ENCODE data around the gene FMR1. TPM values are rescaled to one million over a fixed set of nuclear protein-coding genes. Genes with fewer than 3 reads are reported as not detected.

Gene FMR1
- total RNA-seq, 2 experiments from 2014 or later, result 57.0 to 58.4 TPM

DNA sequence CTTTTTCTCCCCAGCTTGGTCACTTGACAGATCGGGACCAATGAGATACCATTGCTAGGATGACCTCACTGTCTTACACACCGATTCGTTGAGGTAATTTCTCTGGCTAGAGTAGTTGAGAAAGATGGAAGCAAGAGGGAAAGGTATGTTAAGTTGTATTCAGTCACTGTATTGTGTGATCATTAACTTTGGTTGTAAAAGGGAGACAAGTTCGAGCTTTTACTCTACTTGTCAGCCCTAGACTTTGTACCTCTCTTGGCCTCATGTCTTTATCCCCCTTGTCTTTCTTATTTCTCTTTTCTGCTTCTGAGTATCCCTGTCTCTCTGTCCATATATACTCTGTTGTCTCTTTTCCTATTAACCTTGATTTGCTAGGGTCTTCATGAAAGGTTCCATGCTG, 15.5 kb downstream of the FMR1 start:
- DNase-seq, result no peak
- CTCF ChIA-PET, result interaction anchor here (0.7 kb wide), 1 partner anchor 17 kb away, joined by 3 read pairs; no protein-coding TSS in a partner anchor
- Mint-ChIP-seq H3K27me3 (no peaks in the 10 kb centered on the region), H3K36me3 (ENCODE audit: low read depth) (peaks cover 34% of the 10 kb centered on the region), H3K27ac (no peak overlapping the region), H3K4me3 (no peak overlapping the region), H3K9me3 (no peaks in the 10 kb centered on the region), H3K4me1 (peaks cover 10% of the 10 kb centered on the region)
- POLR2A ChIA-PET, result no interaction called here

DNA sequence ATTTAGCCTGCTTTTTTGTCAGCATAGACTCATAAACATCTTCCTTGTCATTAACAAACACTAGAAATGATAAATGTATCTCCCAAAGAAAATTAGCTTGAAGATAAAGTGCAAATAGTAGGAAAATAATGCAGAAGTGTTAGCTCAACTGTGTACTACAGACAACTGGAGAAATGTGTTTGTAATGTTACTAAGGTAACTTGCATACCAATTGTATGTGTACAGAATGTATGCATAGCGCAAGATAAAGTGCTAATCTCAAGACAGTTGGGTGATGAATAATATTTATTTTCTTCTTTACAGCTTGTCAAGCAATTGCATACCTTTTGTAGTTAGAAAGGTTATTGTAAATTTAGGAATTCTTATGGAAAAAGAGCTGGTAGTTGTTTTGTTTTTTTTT, 22.1 kb downstream of the FMR1 start:
- Mint-ChIP-seq H3K36me3 (ENCODE audit: low read depth) (peaks cover 20% of the 10 kb centered on the region), H3K4me3 (no peak overlapping the region), H3K4me1 (no peaks in the 10 kb centered on the region), H3K27ac (no peak overlapping the region), H3K9me3 (no peaks in the 10 kb centered on the region), H3K27me3 (no peaks in the 10 kb centered on the region)
- POLR2A ChIA-PET, result no interaction called here
- DNase-seq, result no peak
- CTCF ChIA-PET, result interaction anchor here (0.7 kb wide), 1 partner anchor 892 kb away, joined by 4 read pairs; no protein-coding TSS in a partner anchor

DNA sequence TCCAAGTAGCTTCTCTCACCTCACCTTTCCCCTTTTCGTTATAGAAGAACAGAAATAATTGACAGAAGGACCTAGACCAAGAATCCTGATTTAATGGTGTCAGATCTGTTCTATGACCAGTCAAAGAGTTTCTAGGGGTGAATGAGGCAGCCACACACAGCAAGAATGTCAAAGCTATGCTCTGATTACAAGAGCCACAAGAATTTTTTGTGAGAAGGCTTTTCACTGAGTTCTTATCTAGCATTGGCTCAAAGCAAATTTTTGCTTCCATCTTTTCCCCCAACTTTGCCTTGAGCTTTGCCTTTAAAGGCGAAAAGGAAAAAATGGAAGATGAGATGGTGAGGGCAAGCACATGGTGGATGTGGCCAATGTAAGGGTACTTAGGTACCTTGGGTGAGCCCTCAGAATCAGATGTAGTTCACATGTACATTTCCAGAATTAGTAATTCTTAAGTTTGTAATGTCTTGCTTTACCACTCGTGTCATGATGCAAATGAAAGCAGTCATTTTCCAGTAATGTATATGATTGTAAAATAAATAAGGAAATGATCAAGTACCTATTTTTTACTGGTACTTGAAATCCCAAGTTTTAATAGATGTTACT, 23.5 kb downstream of the FMR1 start:
- ChIA-PET POLR2A (no interaction called here), CTCF (no interaction called here)
- Mint-ChIP-seq H3K27ac (no peak overlapping the region), H3K4me3 (no peak overlapping the region), H3K27me3 (no peaks in the 10 kb centered on the region), H3K36me3 (ENCODE audit: low read depth) (peaks cover 17% of the 10 kb centered on the region), H3K4me1 (no peaks in the 10 kb centered on the region), H3K9me3 (no peaks in the 10 kb centered on the region)
- DNase-seq, result no peak

DNA sequence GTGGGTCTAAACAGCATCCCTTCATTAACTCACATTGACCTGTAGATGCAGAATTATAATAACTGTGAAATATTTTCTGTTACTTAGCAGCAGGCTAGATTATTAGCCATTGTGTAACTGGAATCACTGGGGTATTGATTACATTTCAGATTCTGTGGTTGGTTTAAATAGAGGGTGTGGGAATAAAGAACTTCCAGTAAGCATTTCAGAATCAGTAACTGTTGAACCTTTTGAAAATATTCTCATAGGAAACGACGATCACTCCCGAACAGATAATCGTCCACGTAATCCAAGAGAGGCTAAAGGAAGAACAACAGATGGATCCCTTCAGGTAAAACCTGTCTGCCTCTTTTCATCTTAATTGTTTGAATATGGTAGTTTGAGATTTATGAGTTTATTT, 33.6 kb downstream of the FMR1 start:
- H3K27me3 Mint-ChIP-seq, result no peaks in the 10 kb centered on the region
- H3K27ac Mint-ChIP-seq, result no peak overlapping the region
- no peaks in the 10 kb centered on the region for H3K9me3 Mint-ChIP-seq
- no peak overlapping the region for H3K4me3 Mint-ChIP-seq
- POLR2A ChIA-PET, result no interaction called here
- peaks cover 45% of the 10 kb centered on the region for H3K36me3 Mint-ChIP-seq (ENCODE audit: low read depth)
- no peak for DNase-seq
- H3K4me1 Mint-ChIP-seq, result no peaks in the 10 kb centered on the region
- CTCF ChIA-PET, result interaction anchor here (0.8 kb wide), 1 partner anchor 13 kb away, joined by 3 read pairs; no protein-coding TSS in a partner anchor

DNA sequence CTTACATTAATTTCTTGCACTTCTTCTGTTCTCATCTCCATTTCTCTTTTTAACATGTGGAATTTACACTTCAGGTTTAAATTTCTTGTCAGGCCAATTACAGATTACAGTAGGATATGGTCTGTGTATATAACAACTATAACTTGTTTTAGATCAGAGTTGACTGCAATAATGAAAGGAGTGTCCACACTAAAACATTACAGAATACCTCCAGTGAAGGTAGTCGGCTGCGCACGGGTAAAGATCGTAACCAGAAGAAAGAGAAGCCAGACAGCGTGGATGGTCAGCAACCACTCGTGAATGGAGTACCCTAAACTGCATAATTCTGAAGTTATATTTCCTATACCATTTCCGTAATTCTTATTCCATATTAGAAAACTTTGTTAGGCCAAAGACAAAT, 36.8 kb downstream of the FMR1 start:
- Mint-ChIP-seq H3K4me1 (no peaks in the 10 kb centered on the region), H3K27ac (no peak overlapping the region), H3K9me3 (no peaks in the 10 kb centered on the region), H3K27me3 (no peaks in the 10 kb centered on the region), H3K36me3 (ENCODE audit: low read depth) (peaks cover 35% of the 10 kb centered on the region), H3K4me3 (no peak overlapping the region)
- POLR2A ChIA-PET, result no interaction called here
- no peak for DNase-seq
- CTCF ChIA-PET, result no interaction called here

DNA sequence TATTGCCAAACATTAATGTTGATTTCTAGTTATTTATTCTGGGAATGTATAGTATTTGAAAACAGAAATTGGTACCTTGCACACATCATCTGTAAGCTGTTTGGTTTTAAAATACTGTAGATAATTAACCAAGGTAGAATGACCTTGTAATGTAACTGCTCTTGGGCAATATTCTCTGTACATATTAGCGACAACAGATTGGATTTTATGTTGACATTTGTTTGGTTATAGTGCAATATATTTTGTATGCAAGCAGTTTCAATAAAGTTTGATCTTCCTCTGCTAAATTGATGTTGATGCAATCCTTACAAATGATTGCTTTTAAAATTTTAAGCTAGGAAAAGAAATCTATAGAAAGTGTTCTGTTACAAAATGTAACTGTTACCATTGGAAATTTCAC, 38.6 kb downstream of the FMR1 start:
- peaks cover 27% of the 10 kb centered on the region for H3K36me3 Mint-ChIP-seq (ENCODE audit: low read depth)
- CTCF ChIA-PET, result no interaction called here

DNA sequence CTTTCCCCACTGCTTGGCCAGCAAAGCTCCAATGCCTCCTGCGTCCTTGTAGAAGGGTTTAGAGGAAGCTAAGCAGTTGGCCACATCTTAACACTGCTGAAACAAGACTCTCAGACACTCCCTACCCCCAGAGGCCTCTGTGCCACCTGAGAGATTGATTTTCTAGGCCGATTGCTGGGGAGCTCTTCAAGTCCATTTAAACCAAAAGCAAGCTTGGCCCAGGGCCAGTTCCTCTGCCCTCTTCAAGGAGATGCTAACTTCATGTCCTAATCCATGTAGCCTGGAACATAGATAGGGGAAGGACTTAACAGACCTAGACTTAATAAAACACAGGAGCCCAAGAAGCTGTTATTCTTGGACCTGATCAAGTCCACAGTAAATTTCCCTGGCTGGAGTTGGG, 42.3 kb downstream of the FMR1 start:
- DNase-seq, result no peak
- POLR2A ChIA-PET, result no interaction called here
- Mint-ChIP-seq H3K4me3 (no peak overlapping the region), H3K9me3 (no peaks in the 10 kb centered on the region), H3K27me3 (no peaks in the 10 kb centered on the region), H3K4me1 (no peaks in the 10 kb centered on the region), H3K27ac (no peak overlapping the region), H3K36me3 (ENCODE audit: low read depth) (peaks cover 16% of the 10 kb centered on the region)
- CTCF ChIA-PET, result no interaction called here

More for the DNA sequence above, 38.6 kb downstream of the FMR1 start:
- H3K27me3 Mint-ChIP-seq, result no peaks in the 10 kb centered on the region
- no peak overlapping the region for H3K27ac Mint-ChIP-seq
- no peaks in the 10 kb centered on the region for H3K9me3 Mint-ChIP-seq
- POLR2A ChIA-PET, result no interaction called here
- H3K4me1 Mint-ChIP-seq, result no peaks in the 10 kb centered on the region
- H3K4me3 Mint-ChIP-seq, result no peak overlapping the region
- DNase-seq, result no peak

DNA sequence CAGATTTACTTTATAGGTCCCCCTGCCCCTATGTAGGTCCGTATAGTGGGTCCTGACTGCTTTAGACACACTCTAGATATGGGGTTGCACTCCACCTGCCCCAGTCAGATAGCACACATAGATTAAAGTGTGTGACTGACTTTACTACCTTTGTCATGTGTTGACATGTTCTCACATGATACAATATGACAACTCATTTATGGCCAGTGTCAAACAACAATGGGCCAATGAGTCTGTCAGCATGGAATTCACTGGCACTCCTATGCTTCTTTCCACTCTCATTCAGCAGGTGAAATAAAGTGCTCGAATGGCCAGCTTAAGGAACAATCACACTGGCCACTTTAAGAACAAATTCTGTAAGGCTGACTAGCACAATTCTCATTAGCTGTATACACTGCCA, 45.6 kb downstream of the FMR1 start:
- ChIA-PET POLR2A (no interaction called here), CTCF (no interaction called here)
- DNase-seq, result no peak
- no peaks in the 10 kb centered on the region for H3K27me3 Mint-ChIP-seq
- no peaks in the 10 kb centered on the region for H3K9me3 Mint-ChIP-seq
- H3K4me1 Mint-ChIP-seq, result no peaks in the 10 kb centered on the region
- no peaks in the 10 kb centered on the region for H3K36me3 Mint-ChIP-seq (ENCODE audit: low read depth)
- H3K4me3 Mint-ChIP-seq, result no peak overlapping the region
- H3K27ac Mint-ChIP-seq, result no peak overlapping the region

DNA sequence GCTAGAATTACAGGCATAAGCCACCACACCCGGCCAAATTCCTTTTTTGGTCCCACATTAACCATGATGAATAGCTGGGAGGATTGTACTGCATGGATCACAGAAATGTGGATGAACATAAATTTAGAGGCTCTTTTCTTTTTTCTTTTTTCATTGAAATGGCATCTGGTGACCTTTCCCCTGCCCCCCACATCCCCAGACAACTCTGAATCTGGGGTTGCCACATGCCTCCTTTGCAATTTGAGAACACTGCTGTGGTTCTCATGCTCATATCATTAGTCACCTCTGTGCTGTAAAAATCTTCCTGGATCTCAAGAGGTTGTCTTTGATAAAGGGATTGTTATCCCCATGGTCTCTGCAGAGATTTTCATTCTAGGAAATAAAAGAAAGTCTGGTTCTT, 46.6 kb downstream of the FMR1 start:
- H3K9me3 Mint-ChIP-seq, result no peaks in the 10 kb centered on the region
- CTCF ChIA-PET, result interaction anchor here (1.0 kb wide), 1 partner anchor 13 kb away, joined by 3 read pairs; no protein-coding TSS in a partner anchor
- no peak overlapping the region for H3K27ac Mint-ChIP-seq
- no peaks in the 10 kb centered on the region for H3K4me1 Mint-ChIP-seq
- no peak for DNase-seq
- H3K4me3 Mint-ChIP-seq, result no peak overlapping the region
- POLR2A ChIA-PET, result no interaction called here
- H3K27me3 Mint-ChIP-seq, result no peaks in the 10 kb centered on the region
- H3K36me3 Mint-ChIP-seq (ENCODE audit: low read depth), result no peaks in the 10 kb centered on the region

DNA sequence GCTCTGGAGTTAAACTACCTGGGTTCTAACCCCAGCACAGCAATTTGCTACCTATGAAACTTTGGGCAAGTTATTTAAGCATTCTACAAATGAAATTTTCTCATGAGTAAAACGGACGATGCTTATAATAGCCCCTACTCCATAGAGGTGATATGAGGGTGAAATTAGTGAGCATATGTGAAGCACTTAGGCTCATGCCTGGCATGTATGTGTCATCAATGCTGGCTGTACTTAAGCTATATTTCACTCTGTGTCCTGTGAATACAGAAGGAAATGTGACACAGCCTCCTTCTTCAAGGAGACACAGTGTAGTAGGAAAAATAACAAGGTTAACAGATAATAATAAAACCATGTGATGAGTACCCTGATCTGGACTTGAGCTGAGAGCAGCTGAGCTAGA, 49.0 kb downstream of the FMR1 start:
- Mint-ChIP-seq H3K4me3 (no peak overlapping the region), H3K9me3 (no peaks in the 10 kb centered on the region), H3K4me1 (no peaks in the 10 kb centered on the region), H3K36me3 (ENCODE audit: low read depth) (no peaks in the 10 kb centered on the region), H3K27me3 (no peaks in the 10 kb centered on the region), H3K27ac (no peak overlapping the region)
- ChIA-PET CTCF (no interaction called here), POLR2A (no interaction called here)
- no peak for DNase-seq

DNA sequence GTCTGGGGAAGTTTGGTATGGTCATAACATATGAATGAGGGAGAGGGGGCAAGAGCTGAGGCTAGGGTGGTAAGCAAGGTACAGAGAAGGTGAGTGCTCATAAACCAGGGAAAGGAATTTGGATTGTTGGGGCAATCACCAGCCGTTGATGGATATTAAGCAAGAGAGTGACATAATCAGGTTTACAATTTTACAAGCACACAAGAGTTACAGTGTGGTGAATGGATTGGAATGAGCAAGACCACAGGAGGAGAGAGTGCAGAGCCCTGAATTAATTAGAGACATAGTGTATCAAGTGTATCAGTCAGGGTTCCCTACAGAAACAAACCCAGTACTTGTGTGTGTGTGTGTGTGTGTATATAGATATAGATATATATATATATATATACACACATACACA, 50.8 kb downstream of the FMR1 start:
- POLR2A ChIA-PET, result no interaction called here
- DNase-seq, result no peak
- Mint-ChIP-seq H3K9me3 (no peaks in the 10 kb centered on the region), H3K27me3 (no peaks in the 10 kb centered on the region), H3K4me3 (no peak overlapping the region), H3K36me3 (ENCODE audit: low read depth) (no peaks in the 10 kb centered on the region), H3K27ac (no peak overlapping the region), H3K4me1 (no peaks in the 10 kb centered on the region)
- CTCF ChIA-PET, result no interaction called here

DNA sequence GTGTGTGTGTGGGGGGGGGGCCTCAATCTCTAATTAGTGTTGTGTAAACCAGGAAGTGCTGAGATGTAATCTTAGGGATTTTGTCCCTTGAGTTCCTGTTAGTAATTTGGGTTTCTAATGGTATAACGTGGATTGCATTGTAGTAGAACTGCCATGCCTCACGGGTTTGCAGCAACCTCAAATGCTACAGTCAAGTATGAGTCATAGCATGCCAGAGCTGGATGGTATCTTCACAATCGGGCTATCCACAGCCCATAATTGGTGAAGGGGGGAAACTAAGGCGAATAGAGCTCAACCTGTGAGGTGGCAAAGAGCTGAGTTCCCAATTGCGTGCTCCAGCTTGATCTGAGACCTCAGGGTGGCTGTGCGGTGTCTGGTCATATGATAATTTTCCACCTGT, 67.2 kb downstream of the FMR1 start:
- Mint-ChIP-seq H3K36me3 (ENCODE audit: low read depth) (no peaks in the 10 kb centered on the region), H3K4me1 (no peaks in the 10 kb centered on the region), H3K27ac (no peak overlapping the region), H3K4me3 (no peak overlapping the region), H3K9me3 (peaks cover 2% of the 10 kb centered on the region), H3K27me3 (no peaks in the 10 kb centered on the region)
- ChIA-PET CTCF (interaction anchor here (0.6 to 0.7 kb wide), 3 partner anchors 10 to 1634 kb away, joined by 3 to 4 read pairs (median 3); no protein-coding TSS in a partner anchor), POLR2A (no interaction called here)
- DNase-seq, result no peak

DNA sequence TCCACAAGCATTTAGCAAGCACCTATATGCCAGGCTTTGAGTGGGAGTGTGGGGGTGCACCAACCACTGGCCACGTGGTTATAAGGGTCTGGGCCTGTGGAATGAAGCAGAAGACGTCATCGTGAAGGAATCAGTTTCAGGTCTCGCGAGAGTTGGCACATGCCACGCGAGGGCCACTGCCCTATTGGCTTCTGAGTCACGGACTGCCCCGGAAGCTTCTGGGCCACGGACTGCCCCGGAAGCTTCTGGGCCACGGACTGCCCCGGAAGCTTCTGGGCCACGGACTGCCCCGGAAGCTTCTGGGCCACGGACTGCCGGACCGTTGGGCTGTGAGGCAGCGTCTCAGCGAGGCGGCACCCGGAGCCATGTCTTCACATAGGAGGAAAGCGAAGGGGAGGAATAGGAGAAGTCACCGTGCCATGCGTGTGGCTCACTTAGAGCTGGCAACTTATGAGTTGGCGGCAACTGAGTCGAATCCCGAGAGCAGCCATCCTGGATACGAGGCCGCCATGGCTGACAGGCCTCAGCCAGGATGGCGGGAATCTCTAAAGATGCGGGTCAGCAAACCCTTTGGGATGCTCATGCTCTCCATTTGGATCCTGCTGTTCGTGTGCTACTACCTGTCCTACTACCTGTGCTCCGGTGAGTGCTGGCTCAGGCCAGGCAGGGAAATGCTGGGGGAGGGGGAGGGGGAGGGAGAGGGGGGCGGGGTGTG, 69.5 kb downstream of the FMR1 start, which contains the start of gene FMR1NB:
FMR1NB (plus strand) TSS at position 300 of the 715 bp plus-strand sequence; CDS start at position 366, 66 bp downstream.
- Mint-ChIP-seq H3K4me1 (no peaks in the 10 kb centered on the region), H3K4me3 (no peak within 1 kb of the TSS), H3K27ac (no peak within 1 kb of the TSS), H3K9me3 (peaks cover 2% of the 10 kb centered on the region), H3K27me3 (no peaks in the 10 kb centered on the region), H3K36me3 (ENCODE audit: low read depth) (no peaks in the 10 kb centered on the region)
- no peak for DNase-seq
- ChIA-PET POLR2A (no interaction called here), CTCF (no interaction called here)

Data from activated CD4-positive, alpha-beta T cell treated with anti-CD3 and anti-CD28 coated beads, Interleukin-2, amount 10 ng/mL, durations not matched to agents 7 days and 5 days (primary cell).